Measurements from ENCODE around the gene MALAT1. TPM values are rescaled to one million over a fixed set of nuclear protein-coding genes. Genes with fewer than 3 reads are reported as not detected.

MALAT1 gene
- 302 and 1,237 TPM in 2 replicates for total RNA-seq (2016; rRNA removed; fragmentation: Illumina TruSeq; extraction: Trizol)
- total RNA-seq (2016; cell fraction: cytosol; rRNA removed; fragmentation: Illumina TruSeq; extraction: Trizol; ENCODE audit: low read depth), result 281 and 317 TPM in 2 replicates
- 283 and 1,071 TPM in 2 replicates for total RNA-seq (2016; cell fraction: insoluble cytoplasmic fraction; rRNA removed; fragmentation: Illumina TruSeq; extraction: Trizol)
- total RNA-seq (2016; cell fraction: membrane; rRNA removed; fragmentation: Illumina TruSeq; extraction: Trizol), result 241 and 289 TPM in 2 replicates
- 8,751 and 9,202 TPM in 2 replicates for total RNA-seq (2016; cell fraction: nucleus; rRNA removed; fragmentation: Illumina TruSeq; extraction: Trizol)
- 143 and 217 TPM in 2 replicates for polyA plus RNA-seq (2011; rRNA removed)
- 13.0 and 14.3 TPM in 2 replicates for polyA plus RNA-seq (2011; cell fraction: cytosol; rRNA removed)
- 1,021 and 1,816 TPM in 2 replicates for polyA plus RNA-seq (2011; cell fraction: nucleus; rRNA removed)
- polyA plus RNA-seq (2012), result 177 and 330 TPM in 2 replicates
- polyA plus RNA-seq (2016; cell fraction: cytosol; fragmentation: Illumina TruSeq; extraction: Trizol; ENCODE audit: low read depth), result 1.1 and 1.4 TPM in 2 replicates
- polyA plus RNA-seq (2016; cell fraction: insoluble cytoplasmic fraction; fragmentation: Illumina TruSeq; extraction: Trizol; ENCODE audit: low read depth), result 3.9 and 6.5 TPM in 2 replicates
- 1.8 and 10.3 TPM in 2 replicates for polyA plus RNA-seq (2016; cell fraction: membrane; fragmentation: Illumina TruSeq; extraction: Trizol; ENCODE audit: low read depth)
- polyA plus RNA-seq (2016; cell fraction: nucleus; fragmentation: Illumina TruSeq; extraction: Trizol; ENCODE audit: insufficient read depth, low read depth), result 153 and 182 TPM in 2 replicates
- polyA minus RNA-seq (2011; rRNA and poly(A)+ RNA removed; ENCODE audit: low replicate concordance), result 900 and 8,115 TPM in 2 replicates
- polyA minus RNA-seq (2011; cell fraction: cytosol; rRNA and poly(A)+ RNA removed), result 295 and 335 TPM in 2 replicates
- polyA minus RNA-seq (2011; cell fraction: nucleus; rRNA and poly(A)+ RNA removed), result 13,373 and 18,071 TPM in 2 replicates
- Bru-seq, nascent RNA, result percentile 100 among the genes with signal in this experiment
- BruChase-seq, experiment 1, labeled RNA remaining after a 6-hour chase, result percentile 100 among the genes with signal in this experiment
- BruChase-seq, experiment 2, labeled RNA remaining after a 2-hour chase, result percentile 100 among the genes with signal in this experiment
- long read RNA-seq, experiment 1, full-length matches to known transcripts, result 305 of 305 reads
- long read RNA-seq, experiment 1, partial matches to known transcripts, result 0 of 305 reads
- long read RNA-seq, experiment 1, other reads (novel, unspliced or antisense), result 0 of 305 reads
- long read RNA-seq, experiment 2, full-length matches to known transcripts, result 8 of 8 reads
- long read RNA-seq, experiment 2, partial matches to known transcripts, result 0 of 8 reads
- long read RNA-seq, experiment 2, other reads (novel, unspliced or antisense), result 0 of 8 reads

DNA sequence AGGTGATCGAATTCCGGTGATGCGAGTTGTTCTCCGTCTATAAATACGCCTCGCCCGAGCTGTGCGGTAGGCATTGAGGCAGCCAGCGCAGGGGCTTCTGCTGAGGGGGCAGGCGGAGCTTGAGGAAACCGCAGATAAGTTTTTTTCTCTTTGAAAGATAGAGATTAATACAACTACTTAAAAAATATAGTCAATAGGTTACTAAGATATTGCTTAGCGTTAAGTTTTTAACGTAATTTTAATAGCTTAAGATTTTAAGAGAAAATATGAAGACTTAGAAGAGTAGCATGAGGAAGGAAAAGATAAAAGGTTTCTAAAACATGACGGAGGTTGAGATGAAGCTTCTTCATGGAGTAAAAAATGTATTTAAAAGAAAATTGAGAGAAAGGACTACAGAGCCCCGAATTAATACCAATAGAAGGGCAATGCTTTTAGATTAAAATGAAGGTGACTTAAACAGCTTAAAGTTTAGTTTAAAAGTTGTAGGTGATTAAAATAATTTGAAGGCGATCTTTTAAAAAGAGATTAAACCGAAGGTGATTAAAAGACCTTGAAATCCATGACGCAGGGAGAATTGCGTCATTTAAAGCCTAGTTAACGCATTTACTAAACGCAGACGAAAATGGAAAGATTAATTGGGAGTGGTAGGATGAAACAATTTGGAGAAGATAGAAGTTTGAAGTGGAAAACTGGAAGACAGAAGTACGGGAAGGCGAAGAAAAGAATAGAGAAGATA, at the start of gene MALAT1:
MALAT1 (plus strand) TSS at position 69 of the 736 bp plus-strand sequence.
- no peak within 1 kb of the TSS for H2AFZ ChIP-seq (ENCODE audit: low read length)
- ATAC-seq, result no peak
- ChIA-PET CTCF (ENCODE audit: low intra/inter-chr PET ratio, low total read pairs) (interaction anchor here (1.0 kb wide), 1 partner anchor 11 kb away, joined by 3 read pairs; no protein-coding TSS in a partner anchor), POLR2A (interaction anchor here (0.7 to 27.3 kb wide), 32 partner anchors 9 to 224 kb away, joined by 3 to 1590 read pairs (median 6); partner anchors contain the start of genes CDC42EP2, DPF2, FRMD8 and NEAT1)
- peak within 1 kb of the TSS; percentile 100 for H3K27ac ChIP-seq (ENCODE audit: extremely low read length, insufficient read depth, low read length)
- H3K4me3 ChIP-seq (replicated peaks in 1 of 3; ENCODE audit: insufficient read depth in 1 of 3, low read depth in 2 of 3, low read length in 3 of 3), result peak within 1 kb of the TSS; percentile 85 to 93 (median 89)
- peak within 1 kb of the TSS; percentile 78 for H3K4me2 ChIP-seq (ENCODE audit: low read depth, low read length)
- DNase-seq (ENCODE audit: low spot score), result peak; percentile 88
- H3K4me1 ChIP-seq (ENCODE audit: insufficient read depth, low read length), result peaks cover 27% of the 10 kb centered on the region
- intact Hi-C loops (cut with micrococcal nuclease; ENCODE audit: unreplicated experiment) (no loop called here), in situ Hi-C loops (cut with HindIII; ENCODE audit: extremely low pct_ligation_motif_present, low pct_unique_long_range_greater_than_20kb) (loop anchor here (5.0 kb wide), 1 partner anchor 77 kb away; the partner anchor contains the start of gene NEAT1)
- peak within 1 kb of the TSS; percentile 99 for H3K9ac ChIP-seq (ENCODE audit: insufficient read depth, low read depth, low read length)
- H3K79me2 ChIP-seq (ENCODE audit: insufficient read depth, low read length), result peaks cover 66% of the 10 kb centered on the region
- TSS peak; percentile 65 for BruUV-seq (replicated peaks)
- no peaks in the 10 kb centered on the region for H3K9me3 ChIP-seq (ENCODE audit: low read length)
- no peak for FAIRE-seq
- H4K20me1 ChIP-seq (ENCODE audit: insufficient read depth, low read length), result peaks cover 44% of the 10 kb centered on the region
- H3K36me3 ChIP-seq (replicated peaks in 1 of 2; ENCODE audit: control insufficient read depth in 1 of 2, insufficient read depth in 2 of 2, low read length in 2 of 2), result peaks cover under 1 to 19% of the 10 kb centered on the region in 2 experiments; a peak in 3 of 5 replicates
- no peaks in the 10 kb centered on the region; a peak in 2 of 5 replicates for H3K27me3 ChIP-seq (ENCODE audit: control insufficient read depth in 1 of 2, insufficient read depth in 2 of 2, low read length in 2 of 2)
- WGBS (ENCODE audit: low lambda C conversion rate), result under 1% methylated on average over 24 of the region's 24 CpGs
- TF ChIP-seq ZNF567 (CRISPR knock-in tag; IDR thresholded peaks at IDR 0.05; ENCODE audit: borderline replicate concordance) (no peak), ZNF816 (CRISPR knock-in tag; IDR thresholded peaks at IDR 0.05; ENCODE audit: borderline replicate concordance) (no peak; the same call in none of the 2 replicates), PAWR (CRISPR knock-in tag; IDR thresholded peaks at IDR 0.05; ENCODE audit: borderline replicate concordance) (no peak), SYNCRIP (IDR thresholded peaks at IDR 0.05; ENCODE audit: insufficient read depth, low read depth, low read length) (no peak), ZNF652 (CRISPR knock-in tag; IDR thresholded peaks at IDR 0.05; ENCODE audit: borderline replicate concordance, low read depth) (no peak), HIVEP1 (CRISPR knock-in tag; IDR thresholded peaks at IDR 0.05) (no peak), ZFP37 (CRISPR knock-in tag; IDR thresholded peaks at IDR 0.05; ENCODE audit: borderline replicate concordance) (0 out of 2 replicates have a peak, but pooled peaks have one; percentile 51)
- TF ChIP-seq, protein P1, sequence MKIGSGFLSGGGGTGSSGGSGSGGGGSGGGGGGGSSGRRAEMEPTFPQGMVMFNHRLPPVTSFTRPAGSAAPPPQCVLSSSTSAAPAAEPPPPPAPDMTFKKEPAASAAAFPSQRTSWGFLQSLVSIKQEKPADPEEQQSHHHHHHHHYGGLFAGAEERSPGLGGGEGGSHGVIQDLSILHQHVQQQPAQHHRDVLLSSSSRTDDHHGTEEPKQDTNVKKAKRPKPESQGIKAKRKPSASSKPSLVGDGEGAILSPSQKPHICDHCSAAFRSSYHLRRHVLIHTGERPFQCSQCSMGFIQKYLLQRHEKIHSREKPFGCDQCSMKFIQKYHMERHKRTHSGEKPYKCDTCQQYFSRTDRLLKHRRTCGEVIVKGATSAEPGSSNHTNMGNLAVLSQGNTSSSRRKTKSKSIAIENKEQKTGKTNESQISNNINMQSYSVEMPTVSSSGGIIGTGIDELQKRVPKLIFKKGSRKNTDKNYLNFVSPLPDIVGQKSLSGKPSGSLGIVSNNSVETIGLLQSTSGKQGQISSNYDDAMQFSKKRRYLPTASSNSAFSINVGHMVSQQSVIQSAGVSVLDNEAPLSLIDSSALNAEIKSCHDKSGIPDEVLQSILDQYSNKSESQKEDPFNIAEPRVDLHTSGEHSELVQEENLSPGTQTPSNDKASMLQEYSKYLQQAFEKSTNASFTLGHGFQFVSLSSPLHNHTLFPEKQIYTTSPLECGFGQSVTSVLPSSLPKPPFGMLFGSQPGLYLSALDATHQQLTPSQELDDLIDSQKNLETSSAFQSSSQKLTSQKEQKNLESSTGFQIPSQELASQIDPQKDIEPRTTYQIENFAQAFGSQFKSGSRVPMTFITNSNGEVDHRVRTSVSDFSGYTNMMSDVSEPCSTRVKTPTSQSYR (CRISPR knock-in tag; IDR thresholded peaks at IDR 0.05; ENCODE audit: borderline replicate concordance), result peak; percentile 90
- TF ChIP-seq, protein P2, sequence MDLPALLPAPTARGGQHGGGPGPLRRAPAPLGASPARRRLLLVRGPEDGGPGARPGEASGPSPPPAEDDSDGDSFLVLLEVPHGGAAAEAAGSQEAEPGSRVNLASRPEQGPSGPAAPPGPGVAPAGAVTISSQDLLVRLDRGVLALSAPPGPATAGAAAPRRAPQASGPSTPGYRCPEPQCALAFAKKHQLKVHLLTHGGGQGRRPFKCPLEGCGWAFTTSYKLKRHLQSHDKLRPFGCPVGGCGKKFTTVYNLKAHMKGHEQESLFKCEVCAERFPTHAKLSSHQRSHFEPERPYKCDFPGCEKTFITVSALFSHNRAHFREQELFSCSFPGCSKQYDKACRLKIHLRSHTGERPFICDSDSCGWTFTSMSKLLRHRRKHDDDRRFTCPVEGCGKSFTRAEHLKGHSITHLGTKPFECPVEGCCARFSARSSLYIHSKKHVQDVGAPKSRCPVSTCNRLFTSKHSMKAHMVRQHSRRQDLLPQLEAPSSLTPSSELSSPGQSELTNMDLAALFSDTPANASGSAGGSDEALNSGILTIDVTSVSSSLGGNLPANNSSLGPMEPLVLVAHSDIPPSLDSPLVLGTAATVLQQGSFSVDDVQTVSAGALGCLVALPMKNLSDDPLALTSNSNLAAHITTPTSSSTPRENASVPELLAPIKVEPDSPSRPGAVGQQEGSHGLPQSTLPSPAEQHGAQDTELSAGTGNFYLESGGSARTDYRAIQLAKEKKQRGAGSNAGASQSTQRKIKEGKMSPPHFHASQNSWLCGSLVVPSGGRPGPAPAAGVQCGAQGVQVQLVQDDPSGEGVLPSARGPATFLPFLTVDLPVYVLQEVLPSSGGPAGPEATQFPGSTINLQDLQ (CRISPR knock-in tag; IDR thresholded peaks at IDR 0.05), result no peak

Data from HepG2 (cell line).